Measurements from ENCODE around the gene SATB2.

The SATB2 gene

DNA sequence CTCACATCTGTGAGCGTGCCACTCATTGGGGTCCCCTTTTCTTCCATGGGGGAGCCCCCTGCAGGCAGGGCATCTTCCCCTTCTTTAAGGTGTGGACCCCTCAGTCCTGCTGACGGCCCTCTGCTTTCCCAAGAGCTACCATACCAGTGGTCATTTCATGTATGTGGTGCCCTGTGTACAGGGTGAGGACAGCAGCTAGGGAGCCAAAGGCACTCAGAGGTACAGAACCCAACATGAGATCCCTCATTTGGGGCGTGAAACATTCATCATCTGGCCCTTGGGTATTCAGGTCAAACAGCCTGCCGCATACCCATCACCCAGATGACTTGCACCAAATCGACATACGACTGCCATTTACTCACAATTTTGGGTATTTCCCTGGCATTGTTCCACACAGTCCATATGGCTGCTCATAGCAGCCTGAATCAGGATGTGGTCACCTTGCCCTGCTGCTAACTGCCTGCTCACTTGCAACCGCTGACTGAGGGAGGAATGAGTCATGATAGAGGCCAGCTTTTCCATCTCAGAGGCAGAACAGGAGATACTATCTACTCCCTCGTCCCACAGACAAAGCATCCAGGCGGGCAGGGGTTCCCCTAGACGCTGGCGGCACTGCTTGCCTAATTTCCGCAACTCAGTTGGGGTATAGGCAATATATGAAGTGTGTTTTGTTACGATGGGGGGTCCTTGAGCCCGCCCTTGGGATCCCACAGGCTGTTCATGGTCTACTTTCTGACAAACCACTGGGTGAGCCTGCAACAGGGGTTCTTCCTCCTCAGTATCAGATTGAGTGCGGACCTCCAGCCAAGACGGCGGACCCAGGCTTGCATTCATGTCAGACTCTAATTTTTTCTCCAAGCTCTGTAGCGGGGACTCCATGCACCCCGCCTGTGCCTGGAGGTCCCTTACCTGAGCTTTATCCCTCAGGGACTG lies 228.6 kb downstream of the SATB2 start:
- DNase-seq = no peak

DNA sequence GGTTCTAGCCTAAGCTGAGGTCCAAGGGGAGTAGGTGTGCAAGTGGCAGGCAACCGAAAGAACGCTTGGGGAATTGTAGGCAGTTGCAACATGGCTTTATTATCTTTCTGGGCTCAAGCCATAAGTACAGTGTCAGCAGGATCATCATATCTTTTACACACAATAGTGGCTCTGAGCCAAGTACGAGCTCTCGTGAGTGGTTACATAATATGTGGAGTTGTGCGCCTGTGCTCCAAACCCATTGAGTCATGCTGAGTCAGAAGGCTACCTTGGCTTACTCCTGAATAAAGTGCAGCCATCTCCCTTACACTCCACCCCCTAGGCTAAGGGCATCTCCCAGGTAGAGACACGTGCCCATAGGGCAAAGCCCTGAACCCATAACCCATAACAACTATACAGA lies 233.9 kb downstream of the SATB2 start:
- DNase-seq = no peak

DNA sequence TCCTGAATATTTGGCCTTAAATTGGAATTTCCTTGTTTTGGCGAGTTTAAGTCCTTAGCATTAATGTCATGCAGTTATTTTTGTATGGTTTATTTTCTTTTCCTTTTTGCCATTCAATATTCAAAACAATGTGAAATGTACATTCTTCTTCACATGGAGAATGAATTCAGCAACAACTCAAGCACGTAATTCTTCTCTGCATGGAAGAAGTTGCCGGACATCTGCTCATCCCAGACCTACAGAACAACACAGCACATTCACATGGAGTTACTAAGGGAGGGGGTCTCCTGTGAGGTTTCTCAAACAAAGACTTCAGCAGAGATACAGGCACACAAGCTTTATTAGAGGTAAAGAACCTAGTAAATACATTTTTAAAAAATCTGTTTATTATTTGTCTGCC lies 236.8 kb downstream of the SATB2 start:
- DNase-seq = no peak

DNA sequence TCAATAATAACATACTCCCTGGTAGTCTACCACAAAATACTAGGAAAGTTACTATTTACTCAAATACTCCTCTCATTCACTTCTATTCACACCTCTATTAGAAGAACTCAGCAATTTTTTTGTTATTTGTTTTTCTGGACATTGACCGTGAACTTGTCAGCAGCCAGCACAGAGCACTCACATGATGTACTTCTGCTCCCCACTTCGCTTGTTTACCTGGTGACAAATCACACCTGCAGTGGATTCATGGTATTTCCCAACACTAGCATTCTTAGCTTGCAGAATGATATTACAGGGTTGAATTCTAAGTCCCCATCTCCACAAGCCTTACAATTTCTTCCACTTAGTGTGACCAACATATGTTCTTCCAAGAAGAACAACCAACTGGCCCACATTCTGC lies 238.2 kb downstream of the SATB2 start:
- DNase-seq = no peak

All from NCI-H2029 (cell line).